Activated naive CD4-positive, alpha-beta T cell treated with anti-CD3 and anti-CD28 coated beads for 36 hours (primary cell): ENCODE data around the gene ITPRIPL2. TPM values are rescaled to one million over a fixed set of nuclear protein-coding genes. Genes with fewer than 3 reads are reported as not detected.

ENCODE experiments used
- CTCF ChIA-PET: fragments of 350-600 bp; sonication (Branson Sonifier 250); formaldehyde crosslinking; loops from one replicate; lab custom pipeline; 2021; ENCODE audit warnings: antibody characterized with exemption; lab: Charles Lee
- DNase-seq: peaks from one replicate; pipeline ENCODE4 v3.0.0-alpha.2; 2020
- H3K27ac Mint-ChIP-seq: one replicate; pipeline ENCODE4 v1.8.0; 2021; ENCODE audit warnings: mild to moderate bottlenecking, mixed read lengths
- H3K27me3 Mint-ChIP-seq: one replicate; pipeline ENCODE4 v1.8.0; 2021; ENCODE audit warnings: low read depth, mixed read lengths
- H3K36me3 Mint-ChIP-seq: one replicate; pipeline ENCODE4 v1.8.0; 2021; ENCODE audit warnings: low read depth, mixed read lengths
- H3K4me1 Mint-ChIP-seq: one replicate; pipeline ENCODE4 v1.8.0; 2021; ENCODE audit warnings: low read depth, mixed read lengths
- H3K4me3 Mint-ChIP-seq: one replicate; pipeline ENCODE4 v1.8.0; 2021; ENCODE audit warnings: mild to moderate bottlenecking, moderate library complexity, mixed read lengths
- H3K9me3 Mint-ChIP-seq: one replicate; pipeline ENCODE4 v1.8.0; 2021; ENCODE audit warnings: mixed read lengths
- intact Hi-C: fragments of 100-400 bp; cut with micrococcal nuclease; formaldehyde crosslinking; loops from one replicate; pipeline ENCODE4 v1.15.1; 2023
- total RNA-seq, 2 experiments: library from RNA; stranded (reverse); gene quantifications; one replicate each; pipeline ENCODE4 v1.2.3, GENCODE V29; 2021

Gene ITPRIPL2
- total RNA-seq, 2 experiments from 2014 or later = 0.17 to 0.19 TPM

GRCh38 chr16:19140396-19140795 lies 26.6 kb downstream of the ITPRIPL2 start:
- Mint-ChIP-seq H3K36me3 (no peaks in the 10 kb centered on the region), H3K9me3 (no peaks in the 10 kb centered on the region), H3K4me3 (no peak overlapping the region), H3K4me1 (no peaks in the 10 kb centered on the region), H3K27ac (no peak overlapping the region), H3K27me3 (peaks cover 10% of the 10 kb centered on the region)
- intact Hi-C loops = no loop called here
- no peak for DNase-seq
- CTCF ChIA-PET = no interaction called here

- Mint-ChIP-seq H3K4me3 (no peak overlapping the region), H3K4me1 (no peaks in the 10 kb centered on the region), H3K27ac (no peak overlapping the region), H3K36me3 (no peaks in the 10 kb centered on the region), H3K27me3 (peaks cover 9% of the 10 kb centered on the region), H3K9me3 (peaks cover 2% of the 10 kb centered on the region)
- CTCF ChIA-PET = no interaction called here
- no peak for DNase-seq
- intact Hi-C loops = no loop called here
Observed at GRCh38 chr16:19142939-19143598, 29.3 kb downstream of the ITPRIPL2 start.

DNA sequence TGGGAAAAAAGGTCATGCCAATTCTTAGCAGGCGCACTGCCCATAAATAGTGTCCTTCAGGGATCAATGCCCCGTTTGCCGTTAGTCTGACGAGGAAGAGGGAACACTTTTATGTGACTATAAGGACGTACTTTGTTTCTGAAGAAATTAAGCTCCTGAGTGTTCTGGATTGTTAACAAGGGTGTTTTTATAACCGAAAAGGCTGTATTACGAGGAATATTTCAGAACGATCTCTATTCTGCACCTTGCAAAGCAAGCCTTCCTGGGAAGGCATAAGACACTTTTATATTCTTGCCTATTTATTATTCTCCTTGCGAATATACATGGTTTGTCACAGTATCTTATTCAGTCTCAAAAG lies 29.8 kb downstream of the ITPRIPL2 start:
- intact Hi-C loops = no loop called here
- H3K27ac Mint-ChIP-seq = no peak overlapping the region
- no peaks in the 10 kb centered on the region for H3K36me3 Mint-ChIP-seq
- no peak for DNase-seq
- H3K27me3 Mint-ChIP-seq = peaks cover 9% of the 10 kb centered on the region
- peaks cover 2% of the 10 kb centered on the region for H3K9me3 Mint-ChIP-seq
- H3K4me3 Mint-ChIP-seq = no peak overlapping the region
- no peaks in the 10 kb centered on the region for H3K4me1 Mint-ChIP-seq
- CTCF ChIA-PET = no interaction called here

DNA sequence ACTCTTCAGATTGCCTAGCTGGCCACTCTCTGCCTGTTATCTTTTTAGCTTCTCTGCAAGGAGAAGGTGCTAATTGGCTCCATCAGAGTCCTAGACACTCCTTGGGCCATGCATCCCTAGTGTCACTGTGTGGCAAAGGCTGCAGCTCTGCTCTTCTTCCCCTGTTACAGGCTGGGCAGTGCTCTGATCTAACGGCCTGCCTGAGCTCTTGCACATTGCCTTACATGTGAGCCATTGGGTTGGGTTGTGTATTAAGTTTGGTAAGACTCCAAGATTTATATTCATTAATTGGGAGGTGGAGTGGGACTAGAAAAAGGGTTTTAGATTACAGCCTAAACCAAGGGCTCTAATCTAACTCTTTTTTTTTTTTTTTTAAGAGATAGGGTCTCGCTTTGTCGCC lies 31.2 kb downstream of the ITPRIPL2 start:
- CTCF ChIA-PET = interaction anchor here (1.7 kb wide), 1 partner anchor 59 kb away, joined by 6 read pairs; no protein-coding TSS in a partner anchor
- Mint-ChIP-seq H3K4me3 (no peak overlapping the region), H3K9me3 (peaks cover 2% of the 10 kb centered on the region), H3K27me3 (peaks cover 12% of the 10 kb centered on the region), H3K27ac (no peak overlapping the region), H3K4me1 (no peaks in the 10 kb centered on the region), H3K36me3 (no peaks in the 10 kb centered on the region)
- intact Hi-C loops = no loop called here
- DNase-seq = no peak

- intact Hi-C loops = no loop called here
- Mint-ChIP-seq H3K27ac (no peak overlapping the region), H3K4me3 (no peak overlapping the region), H3K27me3 (peaks cover 5% of the 10 kb centered on the region), H3K4me1 (no peaks in the 10 kb centered on the region), H3K36me3 (no peaks in the 10 kb centered on the region), H3K9me3 (peaks cover 2% of the 10 kb centered on the region)
- CTCF ChIA-PET = no interaction called here
- DNase-seq = no peak
Observed at GRCh38 chr16:19147126-19147525, 33.4 kb downstream of the ITPRIPL2 start.

- CTCF ChIA-PET = no interaction called here
- Mint-ChIP-seq H3K9me3 (peaks cover 2% of the 10 kb centered on the region), H3K36me3 (no peaks in the 10 kb centered on the region), H3K4me3 (no peak overlapping the region), H3K4me1 (no peaks in the 10 kb centered on the region), H3K27me3 (peaks cover 5% of the 10 kb centered on the region), H3K27ac (no peak overlapping the region)
- intact Hi-C loops = no loop called here
- no peak for DNase-seq
Observed at GRCh38 chr16:19147627-19148026, 33.9 kb downstream of the ITPRIPL2 start.

- intact Hi-C loops = no loop called here
- Mint-ChIP-seq H3K9me3 (peaks cover 2% of the 10 kb centered on the region), H3K36me3 (no peaks in the 10 kb centered on the region), H3K27ac (no peak overlapping the region), H3K4me1 (no peaks in the 10 kb centered on the region), H3K4me3 (no peak overlapping the region), H3K27me3 (peaks cover 6% of the 10 kb centered on the region)
- DNase-seq = no peak
- CTCF ChIA-PET = interaction anchor here (1.5 kb wide), 1 partner anchor 62 kb away, joined by 3 read pairs; no protein-coding TSS in a partner anchor
Observed at GRCh38 chr16:19148189-19148588, 34.4 kb downstream of the ITPRIPL2 start.

GRCh38 chr16:19151310-19151709 lies 37.5 kb downstream of the ITPRIPL2 start:
- intact Hi-C loops = no loop called here
- Mint-ChIP-seq H3K36me3 (no peaks in the 10 kb centered on the region), H3K9me3 (peaks cover 2% of the 10 kb centered on the region), H3K4me1 (no peaks in the 10 kb centered on the region), H3K27me3 (peaks cover 6% of the 10 kb centered on the region), H3K27ac (no peak overlapping the region), H3K4me3 (no peak overlapping the region)
- CTCF ChIA-PET = no interaction called here
- no peak for DNase-seq

DNA sequence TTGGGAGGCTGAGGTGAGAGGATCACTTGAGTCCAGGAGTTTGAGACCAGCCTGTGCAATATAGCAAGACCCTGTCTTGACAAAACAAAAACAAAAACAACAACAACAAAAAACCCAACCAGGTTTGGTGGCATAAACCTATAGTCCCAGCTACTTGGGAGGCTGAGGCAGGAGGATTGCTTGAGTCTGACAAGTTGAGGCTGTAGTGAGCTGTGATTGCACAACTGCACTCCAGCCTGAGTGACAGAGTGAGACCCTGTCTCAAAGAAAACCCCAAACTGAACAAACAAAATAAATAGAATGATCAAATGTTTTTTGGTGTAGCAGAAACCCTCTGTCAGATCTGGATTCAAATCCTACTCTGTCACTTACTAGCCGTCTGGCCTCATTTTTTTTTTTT lies 38.3 kb downstream of the ITPRIPL2 start:
- no peak overlapping the region for H3K27ac Mint-ChIP-seq
- peaks cover 2% of the 10 kb centered on the region for H3K9me3 Mint-ChIP-seq
- H3K4me1 Mint-ChIP-seq = no peaks in the 10 kb centered on the region
- peaks cover 6% of the 10 kb centered on the region for H3K27me3 Mint-ChIP-seq
- intact Hi-C loops = no loop called here
- DNase-seq = no peak
- no peaks in the 10 kb centered on the region for H3K36me3 Mint-ChIP-seq
- CTCF ChIA-PET = interaction anchor here (0.6 kb wide), 1 partner anchor 71 kb away, joined by 7 read pairs; no protein-coding TSS in a partner anchor
- H3K4me3 Mint-ChIP-seq = no peak overlapping the region

DNA sequence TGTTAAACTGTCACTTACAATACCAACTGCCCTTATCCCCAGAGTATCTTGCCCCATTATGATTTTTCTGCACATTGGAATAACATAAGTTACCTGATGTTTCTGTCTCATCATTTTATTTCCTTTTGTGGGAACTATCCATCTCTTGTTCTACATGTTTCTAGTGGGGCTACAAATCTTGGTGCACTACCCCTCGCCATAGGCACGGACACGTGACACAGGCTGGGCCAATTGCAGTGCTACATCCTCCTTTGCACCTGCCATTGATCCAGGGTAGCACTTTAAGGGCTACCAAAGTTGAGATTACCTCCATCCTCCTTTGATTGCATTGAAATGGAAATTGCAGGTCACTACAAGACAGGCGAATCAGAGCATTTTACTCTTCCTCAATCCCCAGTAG lies 40.1 kb downstream of the ITPRIPL2 start:
- Mint-ChIP-seq H3K4me3 (no peak overlapping the region), H3K4me1 (no peaks in the 10 kb centered on the region), H3K9me3 (no peaks in the 10 kb centered on the region), H3K27ac (no peak overlapping the region), H3K36me3 (no peaks in the 10 kb centered on the region), H3K27me3 (peaks cover 6% of the 10 kb centered on the region)
- intact Hi-C loops = no loop called here
- CTCF ChIA-PET = interaction anchor here (0.6 kb wide), 1 partner anchor 222 kb away, joined by 4 read pairs; no protein-coding TSS in a partner anchor
- no peak for DNase-seq

GRCh38 chr16:19162085-19162484 lies 48.3 kb downstream of the ITPRIPL2 start:
- intact Hi-C loops = no loop called here
- Mint-ChIP-seq H3K4me3 (no peak overlapping the region), H3K27me3 (no peaks in the 10 kb centered on the region), H3K27ac (no peak overlapping the region), H3K9me3 (peaks cover 5% of the 10 kb centered on the region), H3K4me1 (no peaks in the 10 kb centered on the region), H3K36me3 (no peaks in the 10 kb centered on the region)
- DNase-seq = no peak
- CTCF ChIA-PET = interaction anchor here (0.6 to 1.0 kb wide), 2 partner anchors 18 to 33 kb away, joined by 3 read pairs; no protein-coding TSS in a partner anchor

DNA sequence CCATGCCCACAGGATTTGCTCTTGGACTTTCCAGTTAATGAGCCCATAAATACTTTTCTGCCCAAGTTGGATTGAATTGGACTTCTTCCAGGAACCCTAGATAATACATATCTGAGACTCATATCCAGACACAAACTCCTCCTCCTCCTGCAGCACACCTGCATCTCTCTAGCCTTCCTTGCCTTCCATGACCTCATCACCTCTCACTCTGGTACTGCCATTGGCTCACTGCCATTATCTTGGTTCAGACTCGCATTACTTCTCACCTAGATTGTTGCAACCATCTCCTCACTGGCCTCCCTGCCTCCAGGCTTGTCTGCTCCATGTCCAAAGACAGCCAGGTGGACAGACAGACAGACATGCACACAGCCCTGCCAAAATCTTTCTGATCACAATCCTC lies 49.5 kb downstream of the ITPRIPL2 start:
- Mint-ChIP-seq H3K4me1 (no peaks in the 10 kb centered on the region), H3K9me3 (peaks cover 5% of the 10 kb centered on the region), H3K4me3 (no peak overlapping the region), H3K27me3 (no peaks in the 10 kb centered on the region), H3K27ac (no peak overlapping the region), H3K36me3 (no peaks in the 10 kb centered on the region)
- intact Hi-C loops = no loop called here
- DNase-seq = no peak
- CTCF ChIA-PET = interaction anchor here (0.6 to 0.7 kb wide), 2 partner anchors 51 to 236 kb away, joined by 3 to 8 read pairs; no protein-coding TSS in a partner anchor

DNA sequence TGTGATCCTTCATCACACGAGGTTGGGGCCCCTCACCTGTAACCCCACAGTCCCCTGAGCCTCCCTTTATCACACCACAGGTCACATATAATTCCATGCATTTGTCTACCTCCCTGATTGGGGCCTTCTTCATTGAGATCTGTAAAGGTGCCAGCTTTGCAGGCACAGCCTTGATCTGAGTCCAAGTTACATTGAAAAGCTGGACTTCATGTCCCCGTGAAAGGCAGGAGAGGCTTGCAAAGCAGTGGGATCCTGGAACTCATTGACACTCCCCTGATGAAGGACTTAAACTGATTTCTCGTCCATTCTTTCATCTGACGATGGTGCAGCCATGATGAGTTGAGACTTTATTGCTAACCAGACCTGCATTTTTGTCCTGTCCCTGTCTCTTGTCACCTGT lies 50.5 kb downstream of the ITPRIPL2 start:
- DNase-seq = no peak
- CTCF ChIA-PET = interaction anchor here (0.6 kb wide), 1 partner anchor 179 kb away, joined by 3 read pairs; no protein-coding TSS in a partner anchor
- intact Hi-C loops = no loop called here
- peaks cover 5% of the 10 kb centered on the region for H3K9me3 Mint-ChIP-seq
- H3K27ac Mint-ChIP-seq = no peak overlapping the region
- H3K4me3 Mint-ChIP-seq = no peak overlapping the region
- H3K36me3 Mint-ChIP-seq = no peaks in the 10 kb centered on the region
- no peaks in the 10 kb centered on the region for H3K4me1 Mint-ChIP-seq
- peaks cover 1% of the 10 kb centered on the region for H3K27me3 Mint-ChIP-seq
